Measurements from ENCODE around the gene CWC25.
"Not testable (repeated sequence)": the region's sequence is repeated elsewhere in the genome, so short reads cannot be mapped to it uniquely, and the experiment has no call there.

Gene CWC25

GRCh38 chr17:38864636-38865398, 39.7 kb upstream of the CWC25 start:
- in situ Hi-C loops (cut with MboI; ENCODE audit: low sequenced_read_pairs, unreplicated experiment), result no loop called here
- DNase-seq (ENCODE audit: low spot score), result no peak
- TF ChIP-seq CTCF (IDR thresholded peaks at IDR 0.05; ENCODE audit: borderline replicate concordance, control extremely low read depth, extremely low read depth, insufficient read depth, missing control alignments), result no peak

GRCh38 chr17:38861399-38861843, 36.3 kb upstream of the CWC25 start:
- in situ Hi-C loops (cut with MboI; ENCODE audit: low sequenced_read_pairs, unreplicated experiment), result no loop called here
- no peak for TF ChIP-seq CTCF (IDR thresholded peaks at IDR 0.05; ENCODE audit: borderline replicate concordance, control extremely low read depth, extremely low read depth, insufficient read depth, missing control alignments)
- no peak for DNase-seq (ENCODE audit: low spot score)

GRCh38 chr17:38857271-38857670, 32.1 kb upstream of the CWC25 start:
- in situ Hi-C loops (cut with MboI; ENCODE audit: low sequenced_read_pairs, unreplicated experiment), result no loop called here
- DNase-seq (ENCODE audit: low spot score), result no peak
- no peak for TF ChIP-seq CTCF (IDR thresholded peaks at IDR 0.05; ENCODE audit: borderline replicate concordance, control extremely low read depth, extremely low read depth, insufficient read depth, missing control alignments)

- DNase-seq (ENCODE audit: low spot score); in situ Hi-C loops (cut with MboI; ENCODE audit: low sequenced_read_pairs, unreplicated experiment): not testable (repeated sequence)
These were observed 30.1 kb upstream of the CWC25 start for GRCh38 chr17:38855101-38855714.

- TF ChIP-seq CTCF (IDR thresholded peaks at IDR 0.05; ENCODE audit: borderline replicate concordance, control extremely low read depth, extremely low read depth, insufficient read depth, missing control alignments), result no peak
These were observed 28.4 kb upstream of the CWC25 start, which contains the start of gene RPL23 for GRCh38 chr17:38853292-38854219. TSS of gene RPL23 (minus strand) at chr17:38853721. CDS start at chr17:38853710, 11 bp downstream.

GRCh38 chr17:38852771-38853291, 27.7 kb upstream of the CWC25 start:
- no peak for DNase-seq (ENCODE audit: low spot score)

More at GRCh38 chr17:38853292-38854219, 28.4 kb upstream of the CWC25 start, which contains the start of gene RPL23:
- in situ Hi-C loops (cut with MboI; ENCODE audit: low sequenced_read_pairs, unreplicated experiment), result no loop called here
- DNase-seq (ENCODE audit: low spot score), result peak; percentile 94

More at GRCh38 chr17:38852771-38853291, 27.7 kb upstream of the CWC25 start:
- in situ Hi-C loops (cut with MboI; ENCODE audit: low sequenced_read_pairs, unreplicated experiment), result no loop called here
- no peak for TF ChIP-seq CTCF (IDR thresholded peaks at IDR 0.05; ENCODE audit: borderline replicate concordance, control extremely low read depth, extremely low read depth, insufficient read depth, missing control alignments)
